ENCODE measurements around the gene PLEKHG4B. TPM values are rescaled to one million over a fixed set of nuclear protein-coding genes. Genes with fewer than 3 reads are reported as not detected.

PLEKHG4B gene
- total RNA-seq, 5 donors from 2014 or later (not counting 1 experiment from before 2014, with no cell fraction given) = 0.06 to 0.09 TPM; not detected in 3

DNA sequence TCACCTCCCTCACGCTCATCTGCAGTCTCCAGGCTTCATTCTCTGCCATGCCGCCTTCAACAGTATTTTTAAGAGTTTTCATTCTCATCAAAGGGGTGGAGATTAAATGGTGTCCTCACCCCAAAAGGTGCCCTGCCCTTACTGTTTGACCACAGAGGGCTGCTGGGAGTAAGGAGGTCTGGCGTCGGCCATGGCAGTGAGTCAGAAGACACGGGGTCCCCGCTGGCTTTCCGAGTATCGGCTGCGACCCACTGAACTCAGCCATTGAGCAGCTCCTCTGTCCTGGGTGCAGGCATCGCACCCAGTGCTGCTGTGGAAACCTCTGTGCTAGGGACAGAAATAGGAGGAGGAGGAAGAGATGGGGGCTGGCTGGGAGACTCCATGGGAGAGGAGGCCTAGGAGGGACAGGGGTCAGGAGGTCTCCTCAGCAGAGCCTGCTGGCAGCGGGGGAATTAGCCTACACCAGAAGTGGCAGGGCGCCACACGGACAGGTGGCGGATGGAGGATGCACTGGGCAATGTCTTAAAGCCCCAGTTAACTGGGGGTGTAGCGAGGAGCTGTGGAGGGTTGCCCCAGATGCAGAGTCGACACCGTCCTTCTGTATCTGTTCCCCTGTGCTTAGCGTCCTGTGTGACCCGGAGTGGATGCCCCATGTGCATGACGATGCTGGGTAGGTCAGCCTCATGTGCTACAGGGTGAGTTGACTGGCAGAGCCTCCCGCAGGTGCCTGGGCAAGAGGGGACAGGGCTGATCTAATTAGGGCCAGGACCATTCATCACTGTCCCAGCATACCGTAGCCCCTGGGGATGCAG lies 15.4 kb upstream of the PLEKHG4B start:
- Histone ChIP-seq H3K9me3 (no peaks in the 10 kb centered on the region), H3K36me3 (ENCODE audit: control insufficient read depth in 2 of 2, extremely low read depth in 1 of 2, insufficient read depth in 1 of 2, low read length in 1 of 2) (no peaks in the 10 kb centered on the region), H3K27ac (ENCODE audit: low read length) (no peak overlapping the region), H3K4me3 (ENCODE audit: control insufficient read depth in 1 of 2, extremely low read depth in 1 of 2, low read length in 1 of 2) (no peak overlapping the region), H3K4me1 (ENCODE audit: control insufficient read depth in 1 of 2, extremely low read depth in 1 of 2, insufficient read depth in 2 of 2, low read length in 2 of 2) (no peaks in the 10 kb centered on the region), H3K27me3 (replicated peaks in 1 of 2; ENCODE audit: control insufficient read depth in 2 of 2, extremely low read depth in 1 of 2, insufficient read depth in 2 of 2, low read length in 1 of 2) (peaks cover 0 to 49% of the 10 kb centered on the region in 2 experiments)
- DNase-seq (no peak), ATAC-seq (replicated peaks in 1 of 4) (no peak)
- Mint-ChIP-seq H3K36me3 (no peaks in the 10 kb centered on the region), H3K27ac (no peak overlapping the region), H3K9me3 (no peaks in the 10 kb centered on the region), H3K4me3 (no peak overlapping the region), H3K27me3 (peaks cover 20 to 43% of the 10 kb centered on the region in 2 donors), H3K4me1 (no peaks in the 10 kb centered on the region)
- ChIA-PET CTCF (no interaction called here), POLR2A (no interaction called here)
- WGBS (ENCODE audit: insufficient coverage) = 86% methylated on average over 20 of the region's 22 CpGs

DNA sequence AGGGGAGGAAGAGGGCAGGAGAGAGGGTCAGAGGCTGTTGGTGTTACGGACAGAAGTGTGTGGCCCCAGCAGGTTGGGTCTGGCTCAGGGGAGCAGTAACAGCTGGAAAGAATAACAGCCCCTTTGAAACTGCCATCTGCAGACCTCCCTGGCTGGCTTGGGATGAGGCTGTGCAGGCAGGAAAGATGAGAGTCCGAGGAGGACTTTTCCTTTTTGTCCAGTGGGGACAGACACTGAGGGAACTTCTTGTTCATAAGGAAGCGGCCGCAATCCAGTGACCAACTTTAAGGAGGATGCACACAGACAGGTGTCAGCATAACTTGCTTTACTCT lies 14.8 kb upstream of the PLEKHG4B start:
- no peaks in the 10 kb centered on the region for H3K4me1 ChIP-seq (ENCODE audit: control insufficient read depth in 1 of 2, extremely low read depth in 1 of 2, insufficient read depth in 2 of 2, low read length in 2 of 2)
- H3K4me3 ChIP-seq (ENCODE audit: control insufficient read depth in 1 of 2, extremely low read depth in 1 of 2, low read length in 1 of 2) = no peak overlapping the region
- no peaks in the 10 kb centered on the region for H3K36me3 ChIP-seq (ENCODE audit: control insufficient read depth in 2 of 2, extremely low read depth in 1 of 2, insufficient read depth in 1 of 2, low read length in 1 of 2)
- H3K27me3 ChIP-seq (replicated peaks in 1 of 2; ENCODE audit: control insufficient read depth in 2 of 2, extremely low read depth in 1 of 2, insufficient read depth in 2 of 2, low read length in 1 of 2) = peaks cover 0 to 51% of the 10 kb centered on the region in 2 experiments
- H3K27ac ChIP-seq (ENCODE audit: low read length) = no peak overlapping the region
- POLR2A ChIA-PET = no interaction called here
- Mint-ChIP-seq H3K27ac (no peak overlapping the region), H3K9me3 (no peaks in the 10 kb centered on the region), H3K4me3 (no peak overlapping the region), H3K27me3 (peaks cover 20 to 43% of the 10 kb centered on the region in 2 donors), H3K36me3 (no peaks in the 10 kb centered on the region), H3K4me1 (no peaks in the 10 kb centered on the region)
- no peak for DNase-seq
- 68% methylated on average over 4 of the region's 4 CpGs for WGBS (ENCODE audit: insufficient coverage)
- CTCF ChIA-PET = no interaction called here
- ATAC-seq (replicated peaks in 1 of 4) = no peak
- H3K9me3 ChIP-seq = no peaks in the 10 kb centered on the region

DNA sequence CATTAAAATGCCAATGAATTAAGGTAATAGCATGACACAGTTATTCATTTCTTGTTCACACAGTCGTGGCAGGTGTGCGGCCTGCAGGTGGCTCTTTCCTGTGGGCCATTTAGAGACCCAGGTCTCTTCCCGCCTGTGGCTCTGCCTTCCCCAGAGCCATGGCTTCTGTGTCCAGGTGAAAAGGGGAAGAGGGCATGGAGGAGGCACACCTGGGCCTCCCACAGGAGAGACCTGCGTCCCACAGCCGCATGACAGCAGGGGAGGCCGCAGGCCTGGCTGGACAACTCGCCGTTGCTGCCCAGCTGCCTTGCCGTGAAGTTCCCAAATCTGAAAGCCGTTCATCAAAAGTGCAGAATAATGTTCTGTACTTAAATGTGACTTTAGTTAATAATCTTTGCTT lies 14.4 kb upstream of the PLEKHG4B start:
- WGBS (ENCODE audit: insufficient coverage) = 87% methylated on average over 8 of the region's 10 CpGs

DNA sequence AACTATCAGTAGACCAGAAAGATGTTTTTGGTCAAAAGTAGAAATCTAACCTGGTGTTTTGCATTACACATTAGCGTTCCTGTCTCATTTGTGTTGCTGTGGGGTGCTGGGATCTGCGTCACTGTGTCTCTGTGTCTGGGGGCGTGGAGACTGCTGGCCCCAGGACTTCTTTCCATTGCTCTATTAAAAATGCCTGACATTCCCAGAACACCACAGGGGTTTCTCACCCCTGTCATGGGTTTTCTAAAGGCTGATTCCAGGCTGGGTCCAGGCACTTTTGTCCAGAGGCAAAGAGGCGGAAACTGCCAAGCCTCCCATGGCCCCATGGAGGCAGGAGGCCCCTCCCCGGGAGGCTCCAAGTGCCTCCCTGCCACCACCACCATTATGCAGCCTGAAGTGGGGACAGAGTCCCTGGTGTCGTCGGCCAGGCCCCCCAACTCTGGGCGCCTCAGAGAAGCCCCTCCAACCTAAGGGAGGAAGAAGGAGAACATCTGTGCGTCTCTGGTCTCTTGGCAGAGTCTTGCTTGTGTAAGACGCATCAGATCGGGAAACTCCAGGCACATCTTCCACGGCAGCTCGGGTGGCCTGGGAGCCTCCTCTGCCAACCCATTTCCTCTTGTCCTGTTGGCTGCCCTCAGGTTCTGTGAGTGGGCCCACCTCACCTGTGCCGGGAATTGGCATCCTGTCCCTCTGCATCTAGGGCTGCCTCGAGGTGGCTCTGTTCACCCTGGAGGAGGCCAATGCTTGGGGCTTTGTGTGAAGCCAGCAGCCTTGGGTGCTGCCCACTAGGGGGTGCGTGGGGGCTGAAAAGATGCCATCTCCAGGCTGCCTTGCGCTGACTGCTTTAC lies 13.8 kb upstream of the PLEKHG4B start:
- CTCF ChIA-PET = no interaction called here
- Histone ChIP-seq H3K4me1 (ENCODE audit: control insufficient read depth in 1 of 2, extremely low read depth in 1 of 2, insufficient read depth in 2 of 2, low read length in 2 of 2) (no peaks in the 10 kb centered on the region), H3K27me3 (replicated peaks in 1 of 2; ENCODE audit: control insufficient read depth in 2 of 2, extremely low read depth in 1 of 2, insufficient read depth in 2 of 2, low read length in 1 of 2) (peaks cover 0 to 43% of the 10 kb centered on the region in 2 experiments), H3K27ac (ENCODE audit: low read length) (no peak overlapping the region), H3K36me3 (ENCODE audit: control insufficient read depth in 2 of 2, extremely low read depth in 1 of 2, insufficient read depth in 1 of 2, low read length in 1 of 2) (no peaks in the 10 kb centered on the region), H3K4me3 (ENCODE audit: control insufficient read depth in 1 of 2, extremely low read depth in 1 of 2, low read length in 1 of 2) (no peak overlapping the region), H3K9me3 (no peaks in the 10 kb centered on the region)
- DNase-seq (peak in 2 of 35 experiments; percentile 10 to 23), ATAC-seq (replicated peaks in 1 of 4) (peak in 3 of 4 experiments; percentile 29 to 70 (median 48))
- H3K9me3 Mint-ChIP-seq = peaks cover 0 to 3% (median 0%) of the 10 kb centered on the region in 3 donors
- POLR2A ChIA-PET = no interaction called here
- no peak overlapping the region for H3K27ac Mint-ChIP-seq
- H3K27me3 Mint-ChIP-seq = peaks cover 26 to 49% of the 10 kb centered on the region in 2 donors
- H3K4me1 Mint-ChIP-seq = peaks cover 0 to 7% (median 0%) of the 10 kb centered on the region in 3 donors
- no peak overlapping the region for H3K4me3 Mint-ChIP-seq
- no peaks in the 10 kb centered on the region for H3K36me3 Mint-ChIP-seq
- 63% methylated on average over 13 of the region's 17 CpGs for WGBS (ENCODE audit: insufficient coverage)

More for the DNA sequence above, 14.4 kb upstream of the PLEKHG4B start:
- POLR2A ChIA-PET = no interaction called here
- no peaks in the 10 kb centered on the region for H3K9me3 Mint-ChIP-seq
- Histone ChIP-seq H3K9me3 (no peaks in the 10 kb centered on the region), H3K4me1 (ENCODE audit: control insufficient read depth in 1 of 2, extremely low read depth in 1 of 2, insufficient read depth in 2 of 2, low read length in 2 of 2) (no peaks in the 10 kb centered on the region), H3K36me3 (ENCODE audit: control insufficient read depth in 2 of 2, extremely low read depth in 1 of 2, insufficient read depth in 1 of 2, low read length in 1 of 2) (no peaks in the 10 kb centered on the region), H3K27ac (ENCODE audit: low read length) (no peak overlapping the region), H3K4me3 (ENCODE audit: control insufficient read depth in 1 of 2, extremely low read depth in 1 of 2, low read length in 1 of 2) (no peak overlapping the region), H3K27me3 (replicated peaks in 1 of 2; ENCODE audit: control insufficient read depth in 2 of 2, extremely low read depth in 1 of 2, insufficient read depth in 2 of 2, low read length in 1 of 2) (peaks cover 0 to 48% of the 10 kb centered on the region in 2 experiments)
- no peaks in the 10 kb centered on the region for H3K36me3 Mint-ChIP-seq
- CTCF ChIA-PET = no interaction called here
- peaks cover 0 to under 1% (median 0%) of the 10 kb centered on the region in 3 donors for H3K4me1 Mint-ChIP-seq
- ATAC-seq (replicated peaks in 1 of 4) (no peak), DNase-seq (no peak)
- peaks cover 21 to 44% of the 10 kb centered on the region in 2 donors for H3K27me3 Mint-ChIP-seq
- H3K4me3 Mint-ChIP-seq = no peak overlapping the region
- H3K27ac Mint-ChIP-seq = no peak overlapping the region

DNA sequence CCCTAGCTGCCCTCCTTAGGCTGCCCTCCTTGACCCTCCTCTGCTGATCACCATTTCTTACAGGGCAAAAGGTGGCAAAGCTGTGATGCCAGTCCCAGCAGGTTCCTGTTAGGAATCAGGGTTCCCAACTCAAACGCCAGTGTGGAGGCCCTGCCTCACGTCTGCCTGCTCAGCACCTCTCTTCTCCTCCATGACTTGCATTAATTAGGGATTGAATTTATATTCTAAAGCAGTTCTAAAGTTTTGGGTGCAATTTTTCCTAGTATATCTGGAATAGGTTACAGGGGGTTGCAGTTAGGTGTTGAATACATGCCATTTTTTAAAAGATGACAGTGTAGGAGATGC lies 13.2 kb upstream of the PLEKHG4B start:
- POLR2A ChIA-PET = no interaction called here

DNA sequence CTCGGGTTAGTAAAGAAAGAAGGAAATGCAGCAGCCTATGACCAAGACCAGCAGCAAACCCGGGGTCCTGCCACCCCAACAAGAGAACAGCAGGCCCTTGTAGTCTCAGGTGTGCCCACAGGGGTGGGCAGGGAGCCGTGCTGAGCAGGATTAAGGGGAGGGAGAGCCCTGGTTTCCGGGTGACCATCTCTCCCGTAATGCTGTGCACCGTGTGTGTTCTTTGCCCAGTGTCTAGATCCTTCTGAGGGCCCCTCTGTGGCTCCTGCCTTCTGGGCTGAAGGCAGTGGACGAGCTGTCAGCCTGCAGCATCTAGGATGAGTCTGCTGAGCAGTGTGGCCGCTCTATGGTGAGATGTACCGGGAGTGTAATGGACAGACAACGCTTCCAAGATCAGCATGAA lies 12.7 kb upstream of the PLEKHG4B start:
- Mint-ChIP-seq H3K27ac (no peak overlapping the region), H3K36me3 (no peaks in the 10 kb centered on the region), H3K27me3 (peaks cover 23 to 42% of the 10 kb centered on the region in 2 donors), H3K9me3 (peaks cover 0 to 3% (median 0%) of the 10 kb centered on the region in 3 donors), H3K4me1 (peaks cover 0 to 7% (median 0%) of the 10 kb centered on the region in 3 donors), H3K4me3 (no peak overlapping the region)
- ChIA-PET POLR2A (no interaction called here), CTCF (no interaction called here)
- no peaks in the 10 kb centered on the region for H3K4me1 ChIP-seq (ENCODE audit: control insufficient read depth in 1 of 2, extremely low read depth in 1 of 2, insufficient read depth in 2 of 2, low read length in 2 of 2)
- H3K27me3 ChIP-seq (replicated peaks in 1 of 2; ENCODE audit: control insufficient read depth in 2 of 2, extremely low read depth in 1 of 2, insufficient read depth in 2 of 2, low read length in 1 of 2) = peaks cover 0 to 35% of the 10 kb centered on the region in 2 experiments
- H3K9me3 ChIP-seq = no peaks in the 10 kb centered on the region
- 72% methylated on average over 7 of the region's 10 CpGs for WGBS (ENCODE audit: insufficient coverage)
- ATAC-seq (replicated peaks in 1 of 4) (no peak), DNase-seq (no peak)
- no peaks in the 10 kb centered on the region for H3K36me3 ChIP-seq (ENCODE audit: control insufficient read depth in 2 of 2, extremely low read depth in 1 of 2, insufficient read depth in 1 of 2, low read length in 1 of 2)
- H3K27ac ChIP-seq (ENCODE audit: low read length) = no peak overlapping the region
- no peak overlapping the region for H3K4me3 ChIP-seq (ENCODE audit: control insufficient read depth in 1 of 2, extremely low read depth in 1 of 2, low read length in 1 of 2)

More for the DNA sequence above, 13.2 kb upstream of the PLEKHG4B start:
- peaks cover 0 to 40% of the 10 kb centered on the region in 2 experiments for H3K27me3 ChIP-seq (replicated peaks in 1 of 2; ENCODE audit: control insufficient read depth in 2 of 2, extremely low read depth in 1 of 2, insufficient read depth in 2 of 2, low read length in 1 of 2)
- no peaks in the 10 kb centered on the region for H3K9me3 ChIP-seq
- Mint-ChIP-seq H3K27ac (no peak overlapping the region), H3K4me1 (peaks cover 0 to 7% (median 0%) of the 10 kb centered on the region in 3 donors), H3K27me3 (peaks cover 25 to 47% of the 10 kb centered on the region in 2 donors), H3K36me3 (no peaks in the 10 kb centered on the region), H3K9me3 (peaks cover 0 to 3% (median 0%) of the 10 kb centered on the region in 3 donors), H3K4me3 (no peak overlapping the region)
- no peak for DNase-seq
- WGBS (ENCODE audit: insufficient coverage) = 80% methylated on average over 1 of the region's 2 CpGs
- H3K27ac ChIP-seq (ENCODE audit: low read length) = no peak overlapping the region
- no peaks in the 10 kb centered on the region for H3K36me3 ChIP-seq (ENCODE audit: control insufficient read depth in 2 of 2, extremely low read depth in 1 of 2, insufficient read depth in 1 of 2, low read length in 1 of 2)
- H3K4me1 ChIP-seq (ENCODE audit: control insufficient read depth in 1 of 2, extremely low read depth in 1 of 2, insufficient read depth in 2 of 2, low read length in 2 of 2) = no peaks in the 10 kb centered on the region
- ATAC-seq (replicated peaks in 1 of 4) = no peak
- CTCF ChIA-PET = no interaction called here
- H3K4me3 ChIP-seq (ENCODE audit: control insufficient read depth in 1 of 2, extremely low read depth in 1 of 2, low read length in 1 of 2) = no peak overlapping the region
